OCI-LY3 (cell line): ENCODE results near the gene SNX14.
"Not testable (repeated sequence)": the region's sequence is repeated elsewhere in the genome, so short reads cannot be mapped to it uniquely, and the experiment has no call there.

Experiments
- H2AFZ ChIP-seq: fragments of 200-600, 300-600 bp; shearing (Covaris generic); 2 replicates; pipeline ENCODE4 v1.6.0; 2014; ENCODE audit warnings: antibody characterized with exemption, low read depth, low read length
- H3K27ac ChIP-seq: fragments of 200-600, 300-600 bp; sonication (generic); 2 replicates; pipeline ENCODE4 v1.5.1; 2014; ENCODE audit warnings: mild to moderate bottlenecking, low read length, moderate library complexity, mixed read lengths
- H3K27me3 ChIP-seq: fragments of 200-600, 300-600 bp; sonication (generic); 2 replicates; pipeline ENCODE4 v1.6.1; 2014; ENCODE audit warnings: low read depth, low read length, mixed read lengths
- H3K36me3 ChIP-seq: fragments of 200-600, 300-600 bp; sonication (generic); replicated peaks from 2 replicates; pipeline ENCODE3; 2014; ENCODE audit warnings: low read depth, low read length, mixed read lengths
- H3K4me1 ChIP-seq: fragments of 300-600, 200-600 bp; sonication (generic); 2 replicates; pipeline ENCODE4 v1.6.1; 2014; ENCODE audit warnings: low read length, mixed read lengths
- H3K4me2 ChIP-seq: fragments of 200-600, 300-600 bp; sonication (generic); 2 replicates; pipeline ENCODE4 v1.6.1; 2014; ENCODE audit warnings: low read length, mixed read lengths
- H3K4me3 ChIP-seq: fragments of 300-600, 200-600 bp; sonication (generic); 2 replicates; pipeline ENCODE4 v1.5.1; 2014; ENCODE audit warnings: antibody characterized with exemption, mild to moderate bottlenecking, low read length, moderate library complexity
- H3K79me2 ChIP-seq: fragments of 300-600, 200-600 bp; shearing (Covaris generic); 2 replicates; pipeline ENCODE4 v1.6.1; 2014; ENCODE audit warnings: mild to moderate bottlenecking, low read length, mixed read lengths
- H3K9ac ChIP-seq: fragments of 300-600, 200-600 bp; shearing (Covaris generic); 2 replicates; pipeline ENCODE4 v1.6.0; 2014; ENCODE audit warnings: mild to moderate bottlenecking, low read length, moderate library complexity
- H3K9me3 ChIP-seq: fragments of 200-600, 300-600 bp; shearing (Covaris generic); 2 replicates; pipeline ENCODE4 v1.6.1; 2014; ENCODE audit warnings: low read length, mixed read lengths; ENCODE audit not compliant: insufficient read depth
- H4K20me1 ChIP-seq: fragments of 200-600, 300-600 bp; sonication (generic); 2 replicates; pipeline ENCODE4 v1.6.1; 2016; ENCODE audit warnings: low read length, mixed read lengths; ENCODE audit not compliant: insufficient read depth
- CTCF ChIP-seq: fragments of 200-600, 300-600 bp; sonication (generic); IDR thresholded peaks from 2 replicates; pipeline ENCODE4 v1.5.1; 2014; ENCODE audit warnings: antibody characterized with exemption, low read length, low read depth
- EZH2phosphoT487 ChIP-seq: fragments of 200-600 bp; shearing (Covaris generic); IDR thresholded peaks from 2 replicates; pipeline ENCODE4 v1.6.1; 2018; ENCODE audit warnings: antibody characterized with exemption, mixed run types, low read depth

Gene SNX14

GRCh38 chr6:85592033-85592432 is 1.6 kb downstream of the SNX14 start:
- Histone ChIP-seq H3K9ac (no peak overlapping the region), H3K36me3 (peaks cover 4% of the 10 kb centered on the region), H3K9me3 (no peaks in the 10 kb centered on the region), H3K79me2 (peaks cover 31% of the 10 kb centered on the region), H3K4me1 (peaks cover 13% of the 10 kb centered on the region), H3K4me2 (peak overlapping the region; percentile 40), H3K27ac (no peak overlapping the region), H2AFZ (no peak overlapping the region), H4K20me1 (no peaks in the 10 kb centered on the region), H3K27me3 (no peaks in the 10 kb centered on the region), H3K4me3 (peak overlapping the region; percentile 93)
- TF ChIP-seq CTCF (no peak), EZH2phosphoT487 (no peak)

- no peaks in the 10 kb centered on the region for H3K27me3 ChIP-seq
- no peak overlapping the region for H3K9ac ChIP-seq
- no peak for TF ChIP-seq CTCF
- no peak for TF ChIP-seq EZH2phosphoT487
- H3K27ac ChIP-seq: no peak overlapping the region
- no peak overlapping the region for H2AFZ ChIP-seq
- H4K20me1 ChIP-seq: no peaks in the 10 kb centered on the region
- H3K79me2 ChIP-seq: peaks cover 31% of the 10 kb centered on the region
- no peaks in the 10 kb centered on the region for H3K9me3 ChIP-seq
- H3K36me3 ChIP-seq: peaks cover 4% of the 10 kb centered on the region
- H3K4me2 ChIP-seq: no peak overlapping the region
- peaks cover 13% of the 10 kb centered on the region for H3K4me1 ChIP-seq
- no peak overlapping the region for H3K4me3 ChIP-seq
These were observed 2.5 kb downstream of the SNX14 start for GRCh38 chr6:85591207-85591606.

GRCh38 chr6:85585741-85586140 is 7.9 kb downstream of the SNX14 start:
- no peak overlapping the region for H3K27ac ChIP-seq
- H3K36me3 ChIP-seq: peaks cover 2% of the 10 kb centered on the region
- no peaks in the 10 kb centered on the region for H3K9me3 ChIP-seq
- no peaks in the 10 kb centered on the region for H3K27me3 ChIP-seq
- no peaks in the 10 kb centered on the region for H4K20me1 ChIP-seq
- H3K4me3 ChIP-seq: no peak overlapping the region
- H3K9ac ChIP-seq: no peak overlapping the region
- H3K4me1 ChIP-seq: no peaks in the 10 kb centered on the region
- no peak overlapping the region for H2AFZ ChIP-seq
- no peak for TF ChIP-seq CTCF
- no peak for TF ChIP-seq EZH2phosphoT487
- H3K4me2 ChIP-seq: no peak overlapping the region
- peaks cover 16% of the 10 kb centered on the region for H3K79me2 ChIP-seq

- H3K9me3 ChIP-seq, H3K27ac ChIP-seq, H4K20me1 ChIP-seq, H3K27me3 ChIP-seq, H3K79me2 ChIP-seq, H3K4me3 ChIP-seq, H3K36me3 ChIP-seq, H3K9ac ChIP-seq, H3K4me1 ChIP-seq, H2AFZ ChIP-seq, H3K4me2 ChIP-seq: not testable (repeated sequence)
These were observed 10.8 kb downstream of the SNX14 start for GRCh38 chr6:85582832-85583231.

GRCh38 chr6:85581572-85581971 is 12.1 kb downstream of the SNX14 start:
- peaks cover 4% of the 10 kb centered on the region; the same call in 1 of the 2 replicates for H3K79me2 ChIP-seq
- TF ChIP-seq EZH2phosphoT487 (no peak), CTCF (no peak)
- H3K9me3 ChIP-seq: no peaks in the 10 kb centered on the region
- H3K4me3 ChIP-seq: no peak overlapping the region
- H3K9ac ChIP-seq: no peak overlapping the region
- no peaks in the 10 kb centered on the region for H3K27me3 ChIP-seq
- no peak overlapping the region for H3K27ac ChIP-seq
- peaks cover 4% of the 10 kb centered on the region; the same call in 1 of the 2 replicates for H4K20me1 ChIP-seq
- H3K4me1 ChIP-seq: no peaks in the 10 kb centered on the region
- H2AFZ ChIP-seq: no peak overlapping the region
- H3K4me2 ChIP-seq: no peak overlapping the region
- H3K36me3 ChIP-seq: no peaks in the 10 kb centered on the region
